ENCODE measurements around the gene TMEM8B.
A peak's percentile ranks its signal among the peaks of the same experiment; 100 is the strongest.

TMEM8B gene

GRCh38 chr9:35812025-35812602, 16.9 kb upstream of the TMEM8B start, which contains the start of gene SPAG8:
TSS of gene SPAG8 (minus strand) at chr9:35812262. CDS start at chr9:35812147, 115 bp downstream.
- TF ChIP-seq SIN3A (IDR thresholded peaks at IDR 0.05; ENCODE audit: borderline replicate concordance, insufficient read depth, low read length) (no peak), TAF1 (IDR thresholded peaks at IDR 0.05; ENCODE audit: borderline replicate concordance, insufficient read depth, low read length) (no peak), FOXP2 (optimal IDR thresholded peaks at IDR 0.05; ENCODE audit: borderline replicate concordance, extremely low read depth, extremely low read length, insufficient read depth) (no peak), POLR2AphosphoS5 (IDR thresholded peaks at IDR 0.05; ENCODE audit: low read depth, low read length) (no peak; the same call in 1 of the 2 replicates)
- TF ChIP-seq, protein P1, sequence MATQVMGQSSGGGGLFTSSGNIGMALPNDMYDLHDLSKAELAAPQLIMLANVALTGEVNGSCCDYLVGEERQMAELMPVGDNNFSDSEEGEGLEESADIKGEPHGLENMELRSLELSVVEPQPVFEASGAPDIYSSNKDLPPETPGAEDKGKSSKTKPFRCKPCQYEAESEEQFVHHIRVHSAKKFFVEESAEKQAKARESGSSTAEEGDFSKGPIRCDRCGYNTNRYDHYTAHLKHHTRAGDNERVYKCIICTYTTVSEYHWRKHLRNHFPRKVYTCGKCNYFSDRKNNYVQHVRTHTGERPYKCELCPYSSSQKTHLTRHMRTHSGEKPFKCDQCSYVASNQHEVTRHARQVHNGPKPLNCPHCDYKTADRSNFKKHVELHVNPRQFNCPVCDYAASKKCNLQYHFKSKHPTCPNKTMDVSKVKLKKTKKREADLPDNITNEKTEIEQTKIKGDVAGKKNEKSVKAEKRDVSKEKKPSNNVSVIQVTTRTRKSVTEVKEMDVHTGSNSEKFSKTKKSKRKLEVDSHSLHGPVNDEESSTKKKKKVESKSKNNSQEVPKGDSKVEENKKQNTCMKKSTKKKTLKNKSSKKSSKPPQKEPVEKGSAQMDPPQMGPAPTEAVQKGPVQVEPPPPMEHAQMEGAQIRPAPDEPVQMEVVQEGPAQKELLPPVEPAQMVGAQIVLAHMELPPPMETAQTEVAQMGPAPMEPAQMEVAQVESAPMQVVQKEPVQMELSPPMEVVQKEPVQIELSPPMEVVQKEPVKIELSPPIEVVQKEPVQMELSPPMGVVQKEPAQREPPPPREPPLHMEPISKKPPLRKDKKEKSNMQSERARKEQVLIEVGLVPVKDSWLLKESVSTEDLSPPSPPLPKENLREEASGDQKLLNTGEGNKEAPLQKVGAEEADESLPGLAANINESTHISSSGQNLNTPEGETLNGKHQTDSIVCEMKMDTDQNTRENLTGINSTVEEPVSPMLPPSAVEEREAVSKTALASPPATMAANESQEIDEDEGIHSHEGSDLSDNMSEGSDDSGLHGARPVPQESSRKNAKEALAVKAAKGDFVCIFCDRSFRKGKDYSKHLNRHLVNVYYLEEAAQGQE (IDR thresholded peaks at IDR 0.05; ENCODE audit: insufficient read depth in 1 of 2, low read depth in 2 of 2, low read length in 2 of 2) = no peak

GRCh38 chr9:35813434-35814105, 15.5 kb upstream of the TMEM8B start:
- TF ChIP-seq SIN3A (IDR thresholded peaks at IDR 0.05; ENCODE audit: borderline replicate concordance, insufficient read depth, low read length) = no peak
- TF ChIP-seq TAF1 (IDR thresholded peaks at IDR 0.05; ENCODE audit: borderline replicate concordance, insufficient read depth, low read length) = no peak
- TF ChIP-seq FOXP2 (optimal IDR thresholded peaks at IDR 0.05; ENCODE audit: borderline replicate concordance, extremely low read depth, extremely low read length, insufficient read depth) = no peak
- no peak for TF ChIP-seq POLR2AphosphoS5 (IDR thresholded peaks at IDR 0.05; ENCODE audit: low read depth, low read length)
- TF ChIP-seq, protein P1 (IDR thresholded peaks at IDR 0.05; ENCODE audit: insufficient read depth in 1 of 2, low read depth in 2 of 2, low read length in 2 of 2) = no peak

- TF ChIP-seq, protein P1 (IDR thresholded peaks at IDR 0.05; ENCODE audit: insufficient read depth in 1 of 2, low read depth in 2 of 2, low read length in 2 of 2) = no peak
- TF ChIP-seq SIN3A (IDR thresholded peaks at IDR 0.05; ENCODE audit: borderline replicate concordance, insufficient read depth, low read length) (no peak), FOXP2 (optimal IDR thresholded peaks at IDR 0.05; ENCODE audit: borderline replicate concordance, extremely low read depth, extremely low read length, insufficient read depth) (no peak), POLR2AphosphoS5 (IDR thresholded peaks at IDR 0.05; ENCODE audit: low read depth, low read length) (no peak; the same call in 1 of the 2 replicates), TAF1 (IDR thresholded peaks at IDR 0.05; ENCODE audit: borderline replicate concordance, insufficient read depth, low read length) (no peak)
Measured at GRCh38 chr9:35814106-35814840, 14.8 kb upstream of the TMEM8B start.

- TF ChIP-seq SIN3A (IDR thresholded peaks at IDR 0.05; ENCODE audit: borderline replicate concordance, insufficient read depth, low read length) (no peak), POLR2AphosphoS5 (IDR thresholded peaks at IDR 0.05; ENCODE audit: low read depth, low read length) (peak; percentile 79), FOXP2 (optimal IDR thresholded peaks at IDR 0.05; ENCODE audit: borderline replicate concordance, extremely low read depth, extremely low read length, insufficient read depth) (no peak), TAF1 (IDR thresholded peaks at IDR 0.05; ENCODE audit: borderline replicate concordance, insufficient read depth, low read length) (0 out of 2 replicates have a peak, but pooled peaks have one; percentile 44)
- TF ChIP-seq, protein P1 (IDR thresholded peaks at IDR 0.05; ENCODE audit: insufficient read depth in 1 of 2, low read depth in 2 of 2, low read length in 2 of 2) = no peak
Measured at GRCh38 chr9:35814841-35815543, 14.0 kb upstream of the TMEM8B start, which contains the start of gene HINT2. TSS of gene HINT2 (minus strand) at chr9:35815042. CDS start at chr9:35814979, 63 bp downstream.

Data from PFSK-1 (cell line).